Activated CD4-positive, alpha-beta T cell treated with anti-CD3 and anti-CD28 coated beads, Interleukin-2, Interleukin-6, amounts not matched to agents 100 ng/mL and 50 ng/mL, durations not matched to agents 16 hours and 8 hours (primary cell): ENCODE measurements around the gene C13orf46.

Experiments used
- DNase-seq: peaks from one replicate; pipeline ENCODE4 v3.0.0-alpha.2; 2020

Gene C13orf46

DNA sequence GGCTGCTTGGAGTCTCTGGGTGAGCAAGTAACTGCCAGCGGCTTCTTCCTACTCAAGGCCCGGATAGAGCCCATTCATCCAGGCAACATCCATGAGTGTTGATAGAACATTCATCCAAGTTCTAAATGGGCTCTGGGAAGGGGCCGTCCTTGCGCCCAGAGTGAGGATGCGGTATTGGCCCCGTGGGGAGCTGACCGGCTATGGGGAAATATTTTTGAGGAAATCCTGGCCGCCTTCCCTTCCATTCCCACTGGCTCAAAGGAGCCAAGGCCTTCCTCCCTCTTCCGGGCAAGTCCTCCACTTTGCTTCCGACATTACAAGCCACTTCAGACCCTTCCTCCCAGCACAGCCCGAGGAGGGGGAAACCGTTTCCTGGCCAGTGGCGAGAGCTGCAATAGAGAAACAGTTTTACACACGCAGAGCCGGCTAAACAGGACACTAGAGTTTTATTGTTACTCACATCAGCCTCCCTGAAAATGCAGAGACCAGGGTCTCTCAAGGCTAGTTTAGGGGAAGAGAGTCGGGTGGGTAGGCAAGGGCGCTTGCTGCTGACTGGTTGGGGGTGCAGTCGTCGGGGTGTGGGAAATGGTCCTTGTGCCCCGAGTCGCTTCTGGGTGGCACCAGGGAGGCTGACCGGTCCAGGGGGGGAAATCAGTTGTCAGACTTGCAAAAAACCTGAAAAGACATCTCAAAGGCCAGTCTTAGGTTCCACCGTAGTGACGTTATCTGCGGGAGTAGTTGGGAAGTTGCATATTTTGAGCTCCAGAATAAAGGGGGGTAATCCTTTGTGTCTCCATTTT, 37.5 kb downstream of the C13orf46 start:
- no peak for DNase-seq

DNA sequence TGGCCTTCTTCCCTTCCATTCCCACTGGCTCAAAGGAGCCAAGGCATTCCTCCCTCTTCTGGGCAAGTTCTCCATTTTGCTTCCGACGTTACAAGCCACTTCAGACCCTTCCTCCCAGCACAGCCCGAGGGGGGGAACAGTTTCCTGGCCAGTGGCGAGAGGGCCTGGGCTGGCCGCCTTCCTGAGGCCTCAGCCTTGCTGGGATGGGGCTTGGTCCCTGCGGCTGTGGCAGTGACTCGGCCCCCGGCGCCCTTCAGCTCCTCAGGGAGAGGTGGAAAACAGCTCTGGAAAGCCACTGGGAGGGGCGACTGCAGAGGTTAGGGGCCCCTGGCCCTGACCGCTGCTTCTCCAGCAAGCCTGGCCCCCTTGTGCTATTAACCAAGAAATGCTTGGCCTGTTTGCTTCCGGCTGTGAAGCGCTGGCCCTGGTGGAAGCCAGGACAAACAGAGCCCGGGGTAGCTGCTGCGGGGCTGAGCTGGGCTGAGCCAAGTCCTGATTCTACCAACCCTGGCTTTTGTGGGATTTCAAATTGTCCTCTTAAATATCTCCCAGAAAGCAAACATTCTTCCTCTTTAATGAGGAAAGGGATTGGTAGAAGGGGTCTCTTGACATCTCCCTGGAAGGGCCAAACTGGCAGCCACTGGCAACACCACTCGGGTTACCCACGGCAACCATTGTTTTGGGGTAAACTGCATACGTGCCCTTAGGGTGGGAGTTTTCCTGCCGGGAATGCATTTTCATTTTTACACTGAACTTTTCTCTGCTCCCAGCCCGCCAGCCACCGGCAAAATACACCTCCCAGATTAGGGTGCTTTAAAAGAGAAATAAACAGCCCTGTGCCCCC, 38.7 kb downstream of the C13orf46 start:
- no peak for DNase-seq

DNA sequence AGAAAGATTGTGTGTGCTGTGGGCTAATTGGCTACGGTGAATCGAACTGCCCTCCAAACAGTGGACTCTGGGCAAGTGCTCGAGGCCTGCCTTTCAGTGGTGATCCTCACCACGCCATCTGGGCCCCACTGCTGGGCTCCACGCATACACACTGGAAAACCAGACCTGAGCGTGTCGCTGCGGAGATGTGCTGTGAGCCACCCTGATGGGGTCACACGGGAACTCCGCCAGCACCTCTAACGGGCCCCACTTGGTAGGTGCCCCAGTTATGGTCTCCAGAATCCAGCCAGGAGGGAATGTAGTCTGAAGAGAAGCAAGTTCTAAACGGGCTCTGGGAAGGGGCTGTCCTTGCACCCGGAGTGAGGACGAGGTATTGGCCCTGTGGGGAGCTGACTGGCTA, 39.3 kb downstream of the C13orf46 start:
- DNase-seq, result no peak

DNA sequence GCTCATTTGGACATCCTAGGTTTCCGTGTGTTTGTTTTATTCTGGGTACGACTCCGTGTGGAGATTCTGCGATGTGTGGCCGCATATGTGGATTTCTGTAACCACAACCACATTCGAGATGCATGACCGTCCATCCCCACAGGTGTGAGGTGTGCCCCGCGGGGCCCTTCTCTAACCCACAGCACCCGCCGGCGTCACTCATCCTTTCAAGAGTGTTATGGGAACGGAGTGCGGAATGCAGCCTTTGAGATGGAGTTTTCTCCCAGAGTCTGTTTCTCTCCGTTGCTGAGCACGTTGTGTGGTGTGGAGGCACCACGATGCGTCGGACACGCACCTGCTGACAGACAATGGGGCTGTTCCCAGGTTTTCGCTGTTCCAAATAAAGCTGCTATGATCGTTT, 40.0 kb downstream of the C13orf46 start:
- DNase-seq, result no peak

DNA sequence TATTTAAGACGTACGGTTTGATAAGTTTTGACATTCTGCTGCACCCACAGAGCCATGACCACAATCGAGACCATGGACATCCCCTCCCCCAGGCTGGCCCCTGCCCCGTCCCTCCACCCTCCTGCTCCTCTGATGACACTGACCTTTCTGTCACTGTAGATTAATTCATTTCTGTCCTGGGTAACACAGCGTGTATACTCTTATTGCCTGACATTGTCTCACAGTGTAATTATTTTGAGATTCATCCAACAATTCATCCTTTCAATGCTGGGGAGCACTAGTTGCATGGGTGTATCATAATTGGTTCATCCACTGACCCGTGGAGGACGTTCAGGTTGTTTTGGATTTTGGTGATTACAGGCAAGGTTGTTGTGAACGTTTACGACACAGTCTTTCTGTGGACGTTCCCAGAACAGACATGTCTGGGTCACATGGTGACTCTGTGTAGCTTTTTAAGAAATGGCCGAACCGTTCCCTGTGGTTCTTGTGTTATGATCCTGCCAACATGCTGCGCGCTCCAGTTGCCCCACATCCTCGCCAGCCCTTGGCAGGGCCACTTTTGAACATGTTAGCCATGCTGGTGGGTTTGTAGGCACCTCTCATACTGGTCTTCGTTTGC, 41.9 kb downstream of the C13orf46 start:
- DNase-seq, result no peak

DNA sequence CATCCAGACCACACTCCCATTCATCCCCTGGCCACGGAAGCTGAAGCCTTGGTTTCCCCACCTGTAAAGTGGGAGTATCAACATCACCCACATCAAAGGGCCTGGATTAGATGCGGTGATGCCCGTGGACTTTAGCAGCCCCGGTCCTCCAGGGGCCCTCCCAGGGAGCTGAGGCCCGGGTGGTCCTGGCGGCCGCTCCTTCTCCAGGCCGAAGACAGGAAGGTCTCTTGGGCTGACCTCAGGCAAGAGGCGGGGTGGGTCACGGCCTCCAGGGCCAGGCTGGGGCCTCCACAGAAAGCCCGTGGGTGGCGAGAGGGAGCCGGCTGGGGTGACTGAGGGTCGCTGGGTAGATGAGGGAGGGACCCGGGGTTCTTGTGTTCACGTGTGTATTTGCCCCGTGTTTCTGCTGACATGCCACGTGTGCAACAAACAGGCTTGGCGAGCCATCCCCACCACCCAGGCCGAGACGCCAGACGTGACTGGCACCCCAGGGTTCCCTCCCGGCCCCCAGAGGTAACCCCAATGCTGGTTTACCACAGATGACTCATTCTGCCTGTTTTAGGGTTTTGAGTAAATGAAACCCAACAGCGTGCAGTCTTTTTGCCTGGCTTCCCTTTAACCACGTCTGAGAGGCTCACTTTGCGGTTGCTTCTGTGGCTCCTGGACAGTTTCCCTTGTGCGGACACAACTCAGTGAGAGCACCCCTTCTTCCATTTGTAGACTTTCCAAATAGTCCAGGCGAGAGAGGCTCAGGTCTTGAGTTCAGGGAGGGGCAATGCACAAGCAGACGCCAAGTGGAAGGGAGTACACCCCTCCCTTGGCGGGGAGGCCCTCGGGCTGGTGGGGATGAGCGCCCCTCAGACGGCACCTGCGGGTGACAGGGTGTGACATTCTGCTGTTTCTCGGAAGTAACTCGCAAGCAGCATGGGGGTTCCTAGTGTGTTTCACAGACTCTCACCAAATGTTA, 42.9 kb downstream of the C13orf46 start:
- DNase-seq, result peak; percentile 62

DNA sequence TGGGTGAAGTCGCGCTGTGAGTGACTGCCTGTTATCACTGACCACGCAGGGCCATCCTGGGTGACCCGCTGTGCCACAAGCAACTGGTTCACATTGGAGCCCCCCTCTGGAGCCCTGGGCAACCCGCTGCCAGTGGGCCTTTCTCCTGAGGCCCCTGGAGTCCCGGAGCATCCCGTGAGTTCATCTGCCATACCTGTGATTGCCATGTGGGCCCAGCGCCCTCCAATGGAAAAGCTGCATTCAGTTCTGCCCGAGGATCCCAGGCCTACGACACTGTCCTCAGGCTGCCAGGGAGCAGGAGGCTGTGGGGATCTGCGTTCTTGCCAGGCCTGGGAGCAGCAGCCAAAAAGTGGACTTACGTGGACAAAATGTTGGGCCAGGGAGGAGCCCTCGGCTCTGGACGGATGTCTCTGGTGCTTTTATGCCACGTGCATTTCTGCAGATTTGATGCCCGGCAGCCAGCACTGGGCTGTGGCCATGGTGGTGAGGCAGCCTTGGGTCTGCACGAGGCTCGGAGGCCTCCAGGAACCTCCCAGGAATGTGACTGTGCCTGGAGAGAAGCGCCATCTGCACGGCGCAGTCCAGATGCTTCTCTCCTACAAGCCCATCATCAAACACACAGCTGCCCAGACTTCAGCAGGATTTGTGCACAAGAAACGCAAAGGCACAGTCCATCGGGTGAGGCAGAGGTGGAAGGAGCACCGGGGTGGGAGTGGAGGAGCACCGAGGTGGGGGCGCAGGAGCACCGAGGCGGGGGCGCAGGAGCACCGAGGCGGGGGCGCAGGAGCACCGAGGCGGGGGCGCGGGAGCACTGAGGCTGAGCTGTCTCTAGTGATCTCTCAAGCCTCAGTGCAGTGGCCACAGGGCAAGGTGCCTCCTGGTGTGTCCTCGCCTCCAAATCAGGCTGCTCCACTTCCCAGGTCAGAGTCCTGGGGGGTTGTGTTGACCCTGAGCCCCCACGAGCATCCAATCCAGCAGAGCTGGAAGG, 44.0 kb downstream of the C13orf46 start:
- DNase-seq, result no peak

DNA sequence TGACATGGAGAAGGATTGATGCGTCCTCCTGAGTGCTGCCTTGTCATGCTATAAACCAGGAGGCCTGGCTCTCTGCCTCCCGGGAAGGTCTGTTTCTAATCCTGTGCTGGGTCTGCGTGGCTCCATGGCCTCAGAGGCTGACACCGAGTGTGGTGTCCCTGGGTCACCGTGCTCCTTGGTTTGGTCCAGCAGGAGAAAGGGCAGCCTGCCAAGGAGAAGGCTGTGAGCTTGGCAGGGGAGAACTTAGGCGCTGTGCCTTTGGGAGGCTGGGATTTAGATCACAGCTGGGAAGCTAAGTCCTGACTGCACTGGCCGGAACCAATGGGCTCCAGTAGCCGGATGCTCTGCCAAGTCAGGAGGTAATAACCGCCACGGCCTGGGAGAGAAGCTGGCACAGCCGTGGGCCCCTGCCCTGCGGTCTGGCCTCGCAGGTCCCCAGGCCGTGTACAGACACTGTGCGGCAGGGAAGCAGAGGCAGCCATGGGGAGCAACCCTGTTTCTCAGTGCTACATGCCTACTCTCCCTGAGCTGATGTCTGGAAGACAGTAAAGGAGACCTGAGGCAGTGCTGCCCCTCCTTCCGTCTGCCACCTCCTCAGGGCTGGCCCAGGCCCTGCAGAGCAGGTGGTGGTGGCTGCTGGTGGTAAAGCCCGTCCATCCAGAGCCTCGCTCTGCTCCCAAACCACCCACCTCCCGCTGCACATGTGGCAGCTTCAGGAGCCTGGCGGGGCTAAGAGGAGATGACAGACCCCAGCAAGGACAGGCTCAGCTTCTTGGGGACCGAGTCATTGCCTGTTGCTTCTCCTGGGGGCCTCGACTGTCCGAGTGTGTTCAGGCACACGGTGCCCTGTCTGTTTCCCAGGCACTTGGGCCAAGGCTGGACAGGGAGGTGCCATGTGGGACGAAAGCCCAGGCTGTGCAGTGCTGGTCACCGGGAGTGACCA, 44.9 kb downstream of the C13orf46 start:
- DNase-seq, result no peak

DNA sequence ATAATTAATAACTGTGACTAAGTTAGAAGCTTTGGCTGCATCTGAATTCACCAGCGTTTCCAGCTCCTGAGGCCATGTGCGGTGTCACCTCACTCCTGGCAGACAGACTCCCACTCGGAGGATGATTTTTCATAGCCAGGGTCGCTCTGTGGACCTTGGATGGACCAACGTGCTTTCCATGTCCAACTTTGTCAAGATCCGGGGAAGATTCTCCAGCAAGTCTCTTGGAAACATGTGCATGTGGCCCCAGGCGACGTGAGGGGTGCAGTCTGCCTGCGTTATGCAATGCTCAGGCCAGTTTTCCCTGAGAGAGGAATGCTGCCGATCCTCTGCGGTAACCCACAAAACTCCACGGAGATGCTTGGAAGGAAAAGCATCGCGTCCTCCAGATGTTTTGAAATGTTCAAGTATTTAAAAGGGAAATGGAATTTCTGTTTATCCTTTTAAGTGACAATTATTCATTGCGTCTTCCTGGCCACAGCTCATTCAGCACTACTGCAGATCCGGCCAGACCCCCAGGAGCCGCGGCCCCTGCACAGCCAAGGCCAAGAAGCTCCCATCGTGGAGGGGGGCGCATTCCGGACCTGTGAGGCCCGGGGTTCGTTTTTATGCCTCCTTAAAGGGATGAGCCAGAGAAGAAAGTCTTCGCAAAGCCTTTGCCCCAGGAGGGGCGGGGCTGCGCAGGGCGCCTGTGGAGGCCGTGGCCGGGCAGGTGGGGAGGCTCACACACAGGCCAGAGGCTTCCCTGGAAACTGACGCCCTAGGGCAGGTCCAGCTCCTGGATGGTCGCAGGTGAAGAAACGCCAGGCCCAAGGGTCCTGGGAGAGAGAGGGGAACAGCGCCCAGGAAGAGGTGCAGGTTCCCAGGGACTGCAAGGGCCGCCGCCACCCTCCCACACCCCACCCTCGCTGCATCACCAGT, 46.0 kb downstream of the C13orf46 start:
- no peak for DNase-seq

DNA sequence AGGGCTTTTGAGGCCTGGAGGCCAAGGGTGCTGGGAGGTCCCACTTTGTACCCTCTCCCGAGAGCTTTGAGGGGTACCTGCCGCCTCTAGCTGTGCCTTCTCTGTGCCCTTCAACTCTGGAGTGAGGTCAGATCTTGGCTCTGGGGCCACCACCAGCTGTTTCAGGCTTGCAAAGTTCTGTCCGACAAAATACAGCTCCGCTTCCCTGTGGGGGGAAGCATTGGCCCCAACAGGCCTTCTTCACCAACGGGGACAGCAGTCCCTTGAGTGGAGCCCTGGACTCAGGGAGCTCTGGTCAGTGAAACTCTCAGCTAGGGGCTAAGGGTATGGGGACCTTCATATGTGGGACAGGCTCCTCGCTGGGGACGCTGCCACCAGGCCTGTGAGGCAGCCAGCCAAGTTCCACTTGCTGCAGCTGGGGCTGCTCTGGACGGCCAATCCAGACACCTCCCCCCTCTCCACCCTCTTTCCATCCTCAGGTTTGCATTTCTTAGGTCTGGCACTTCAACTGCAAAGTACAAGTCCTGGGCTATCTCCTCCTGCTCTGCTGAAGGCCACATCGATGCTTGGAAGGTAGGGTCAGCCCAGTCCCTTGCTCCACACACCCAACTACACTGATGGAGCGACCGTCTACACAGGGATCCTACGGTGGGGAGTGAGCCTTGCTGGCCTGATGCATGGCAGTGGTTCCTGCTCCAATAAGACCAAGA, 46.8 kb downstream of the C13orf46 start:
- no peak for DNase-seq

DNA sequence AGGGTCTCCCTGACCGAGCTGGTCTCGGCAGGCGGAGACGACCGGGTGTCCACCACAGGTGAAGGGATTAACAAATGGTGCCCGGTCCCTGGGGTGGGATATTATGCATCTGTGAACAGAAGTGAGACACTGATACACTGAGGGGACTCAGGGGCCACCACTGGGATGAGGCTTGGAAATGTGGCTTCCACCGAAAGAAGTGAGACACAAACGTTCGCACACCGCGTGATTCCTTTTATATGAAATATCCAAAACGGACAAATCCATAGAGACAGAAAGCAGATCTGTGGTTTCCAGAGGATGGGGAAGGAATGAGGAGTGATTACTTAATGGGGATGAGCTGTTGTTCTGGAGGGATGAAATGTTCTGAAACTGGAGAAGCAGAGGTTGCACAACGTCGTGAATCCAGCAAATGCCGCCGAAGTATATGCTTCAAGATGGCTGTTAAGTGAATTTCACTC, 47.5 kb downstream of the C13orf46 start:
- no peak for DNase-seq

DNA sequence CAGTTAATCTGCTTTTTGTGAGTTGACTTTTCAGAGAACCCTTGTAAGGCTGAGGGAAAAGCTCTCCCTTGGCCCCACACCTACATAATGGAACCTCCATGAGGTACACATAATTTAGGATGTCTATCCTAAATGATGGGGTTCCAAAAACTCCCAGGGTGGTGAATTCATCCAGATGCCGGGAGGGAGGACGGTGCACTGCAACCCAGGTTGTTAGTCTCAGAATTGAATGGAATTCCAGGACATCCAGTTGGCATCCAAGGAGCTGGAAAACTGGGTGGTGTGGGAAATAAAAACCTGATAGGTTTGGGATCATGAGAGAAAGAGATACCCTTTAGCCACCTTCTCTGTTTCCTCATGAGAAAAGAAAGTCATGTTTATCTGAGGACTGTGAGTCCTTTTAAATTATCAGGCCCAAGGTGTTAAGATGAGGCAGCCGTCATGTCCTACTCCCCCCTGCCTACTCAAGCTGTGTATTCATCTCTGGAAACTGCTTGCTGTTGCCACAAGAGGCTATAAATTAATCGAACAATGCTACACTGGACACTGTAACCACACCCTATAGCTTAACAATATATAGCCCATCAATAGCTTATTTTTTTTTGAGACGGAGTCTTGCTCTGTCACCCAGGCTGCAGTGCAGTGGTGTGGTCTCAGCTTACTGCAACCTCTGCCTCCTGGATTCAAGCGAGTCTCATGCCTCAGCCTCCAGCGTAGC, 49.5 kb downstream of the C13orf46 start:
- DNase-seq, result no peak

DNA sequence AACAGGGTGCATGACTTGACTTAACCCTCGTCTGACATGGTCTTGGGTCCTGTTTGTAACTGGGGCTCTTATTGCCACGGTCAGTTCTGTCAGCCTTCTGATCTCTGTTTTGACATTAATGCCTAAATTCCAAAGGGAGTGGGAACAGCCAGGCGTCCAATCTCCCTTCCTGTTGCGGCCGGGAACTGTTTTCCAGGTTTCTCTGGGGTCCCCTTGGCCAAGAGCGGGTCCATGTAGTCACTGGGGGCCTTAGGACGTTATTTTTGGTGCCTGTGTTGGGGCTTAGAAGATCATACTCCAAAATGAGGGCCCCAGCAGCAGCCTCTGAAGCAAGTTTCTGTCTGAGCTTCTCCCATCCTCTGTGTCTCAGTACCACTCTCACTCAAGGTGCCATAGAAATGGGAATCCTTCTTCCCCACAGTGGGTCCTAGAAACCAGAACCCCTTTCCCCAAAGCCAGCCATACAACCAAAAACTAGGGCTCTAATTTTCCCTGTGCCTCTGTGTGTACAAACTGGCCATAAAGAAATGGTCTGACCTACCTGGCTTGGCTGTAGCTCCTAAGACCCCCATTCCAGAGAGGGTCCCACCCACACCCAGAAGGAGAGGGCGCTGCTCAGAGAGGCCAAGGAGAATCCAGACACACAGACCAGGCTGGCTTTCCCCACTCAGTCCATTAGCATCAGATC, 50.4 kb downstream of the C13orf46 start:
- no peak for DNase-seq

DNA sequence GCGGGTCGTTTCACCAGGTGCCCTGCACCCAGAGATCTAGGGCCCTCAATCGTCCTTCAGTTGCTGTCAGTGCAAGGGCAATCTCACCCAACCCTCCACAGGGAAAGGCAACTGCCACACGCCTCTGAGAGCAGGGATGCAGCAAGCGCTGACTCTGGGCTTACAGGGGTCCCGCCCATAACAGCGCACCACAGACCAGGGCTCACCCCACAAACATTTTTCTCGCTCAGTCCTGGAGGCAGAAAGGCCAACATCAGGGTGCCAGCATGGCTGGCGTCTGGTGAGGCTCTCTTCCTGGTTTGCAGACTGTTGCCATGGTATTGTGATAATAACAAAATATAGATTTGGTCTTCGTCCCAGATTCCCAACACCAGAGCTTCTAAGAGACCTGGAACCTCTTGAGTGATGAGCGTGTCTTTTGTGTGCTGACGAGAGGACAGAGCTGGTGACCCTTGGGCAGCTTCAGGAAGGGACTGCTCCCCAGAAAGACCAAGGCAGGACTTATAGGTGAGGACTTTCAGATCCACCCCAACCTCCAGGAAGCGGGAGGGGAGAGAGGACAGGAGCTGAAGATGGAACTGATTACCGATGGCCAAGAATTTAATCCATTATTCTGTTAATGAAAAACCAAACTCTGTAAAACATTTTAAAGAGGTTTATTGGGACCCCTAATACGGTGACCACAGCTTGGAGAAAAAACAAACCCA, 51.3 kb downstream of the C13orf46 start:
- no peak for DNase-seq

DNA sequence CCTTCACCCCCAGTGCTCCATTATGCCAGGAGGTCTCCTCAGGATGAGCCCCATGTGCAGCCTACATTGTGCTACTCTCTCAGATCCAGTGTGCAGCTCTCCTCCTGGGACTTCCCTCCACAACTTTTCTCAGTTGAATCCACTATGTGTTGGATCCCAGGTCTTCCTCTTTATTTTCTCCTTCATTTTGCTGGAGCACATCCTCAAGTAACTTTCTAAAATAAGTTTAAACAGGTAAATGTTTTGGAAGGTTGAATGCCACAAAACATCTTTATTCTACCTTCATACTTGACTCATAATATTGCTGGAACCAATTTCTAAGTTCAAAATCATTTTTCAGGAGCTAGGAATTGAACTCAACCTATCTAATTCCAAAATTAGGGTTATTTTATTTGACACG, 52.1 kb downstream of the C13orf46 start:
- DNase-seq, result no peak

DNA sequence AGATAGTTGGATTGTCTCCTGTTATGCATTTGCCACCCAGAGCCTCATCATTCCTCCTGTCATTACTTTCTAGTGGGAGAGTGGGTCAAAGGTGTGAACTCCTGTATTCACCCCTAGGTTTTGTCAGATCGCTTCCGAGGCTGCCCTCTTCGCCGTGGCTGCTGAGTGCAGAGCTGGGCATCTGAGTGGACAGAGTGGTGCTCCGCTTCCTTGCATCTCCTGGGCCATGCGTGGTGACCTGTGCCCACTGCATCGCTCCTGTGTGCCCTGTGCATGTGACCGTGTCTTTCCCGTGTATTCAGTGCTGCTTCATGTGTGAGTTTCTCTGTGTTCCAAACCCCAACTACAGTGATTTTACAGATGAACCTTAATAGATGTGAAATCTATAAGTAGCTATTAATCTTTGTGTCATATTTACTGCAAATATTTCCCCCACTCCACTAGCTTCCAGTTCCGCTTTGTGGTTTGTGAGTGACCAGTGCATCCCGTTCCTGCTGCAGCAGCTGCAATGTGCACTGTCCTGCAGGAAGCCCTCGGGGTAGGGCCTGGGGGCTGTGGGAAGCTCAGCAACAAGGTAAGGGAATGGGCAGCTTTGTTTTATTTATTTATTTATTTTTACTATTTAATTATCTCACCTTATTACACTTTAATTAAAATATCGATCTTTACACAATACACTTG, 53.1 kb downstream of the C13orf46 start:
- no peak for DNase-seq
